Measurements from ENCODE around the gene ZNF672.
"Not testable (repeated sequence)": the region's sequence is repeated elsewhere in the genome, so short reads cannot be mapped to it uniquely, and the experiment has no call there.

The ZNF672 gene

GRCh38 chr1:248793592-248793991, 44.4 kb upstream of the ZNF672 start:
- no peak for TF ChIP-seq CTCF (IDR thresholded peaks at IDR 0.05; ENCODE audit: low read depth, low read length, missing control alignments)
- no peaks in the 10 kb centered on the region for H3K27me3 ChIP-seq (replicated peaks)
- no peak for DNase-seq
- H3K36me3 ChIP-seq (replicated peaks) = no peaks in the 10 kb centered on the region
- H3K27ac ChIP-seq = no peak overlapping the region
- in situ Hi-C loops (cut with HindIII; ENCODE audit: low pct_ligation_motif_present, low sequenced_read_pairs) = no loop called here
- no peak overlapping the region for H3K4me3 ChIP-seq (ENCODE audit: low read depth, low read length)

GRCh38 chr1:248794663-248795062, 43.4 kb upstream of the ZNF672 start:
- H3K27me3 ChIP-seq (replicated peaks); H3K4me3 ChIP-seq (ENCODE audit: low read depth, low read length); H3K36me3 ChIP-seq (replicated peaks); H3K27ac ChIP-seq; DNase-seq; in situ Hi-C loops (cut with HindIII; ENCODE audit: low pct_ligation_motif_present, low sequenced_read_pairs): not testable (repeated sequence)

GRCh38 chr1:248798791-248799190, 39.2 kb upstream of the ZNF672 start:
- H3K36me3 ChIP-seq (replicated peaks) = no peaks in the 10 kb centered on the region
- H3K27ac ChIP-seq = no peak overlapping the region
- no peak for DNase-seq
- in situ Hi-C loops (cut with HindIII; ENCODE audit: low pct_ligation_motif_present, low sequenced_read_pairs) = no loop called here
- no peaks in the 10 kb centered on the region for H3K27me3 ChIP-seq (replicated peaks)
- no peak for TF ChIP-seq CTCF (IDR thresholded peaks at IDR 0.05; ENCODE audit: low read depth, low read length, missing control alignments)
- no peak overlapping the region for H3K4me3 ChIP-seq (ENCODE audit: low read depth, low read length)

- no peak for TF ChIP-seq CTCF (IDR thresholded peaks at IDR 0.05; ENCODE audit: low read depth, low read length, missing control alignments)
- Histone ChIP-seq H3K27ac (no peak overlapping the region), H3K27me3 (replicated peaks) (no peaks in the 10 kb centered on the region), H3K4me3 (ENCODE audit: low read depth, low read length) (no peak overlapping the region), H3K36me3 (replicated peaks) (no peaks in the 10 kb centered on the region)
- DNase-seq = no peak
- in situ Hi-C loops (cut with HindIII; ENCODE audit: low pct_ligation_motif_present, low sequenced_read_pairs) = no loop called here
These were observed 37.6 kb upstream of the ZNF672 start for GRCh38 chr1:248800459-248800858.

GRCh38 chr1:248802454-248802853, 35.6 kb upstream of the ZNF672 start:
- H3K4me3 ChIP-seq (ENCODE audit: low read depth, low read length) = no peak overlapping the region
- in situ Hi-C loops (cut with HindIII; ENCODE audit: low pct_ligation_motif_present, low sequenced_read_pairs) = no loop called here
- no peaks in the 10 kb centered on the region for H3K36me3 ChIP-seq (replicated peaks)
- TF ChIP-seq CTCF (IDR thresholded peaks at IDR 0.05; ENCODE audit: low read depth, low read length, missing control alignments) = no peak
- no peak for DNase-seq
- H3K27ac ChIP-seq = no peak overlapping the region
- no peaks in the 10 kb centered on the region for H3K27me3 ChIP-seq (replicated peaks)

- H3K27me3 ChIP-seq (replicated peaks); in situ Hi-C loops (cut with HindIII; ENCODE audit: low pct_ligation_motif_present, low sequenced_read_pairs); DNase-seq; H3K27ac ChIP-seq; H3K4me3 ChIP-seq (ENCODE audit: low read depth, low read length); H3K36me3 ChIP-seq (replicated peaks): not testable (repeated sequence)
These were observed 34.5 kb upstream of the ZNF672 start for GRCh38 chr1:248803501-248803900.

GRCh38 chr1:248804771-248805681, 33.0 kb upstream of the ZNF672 start:
- no peak overlapping the region for H3K4me3 ChIP-seq (ENCODE audit: low read depth, low read length)
- in situ Hi-C loops (cut with HindIII; ENCODE audit: low pct_ligation_motif_present, low sequenced_read_pairs) = no loop called here
- no peaks in the 10 kb centered on the region for H3K36me3 ChIP-seq (replicated peaks)
- no peaks in the 10 kb centered on the region for H3K27me3 ChIP-seq (replicated peaks)
- no peak overlapping the region for H3K27ac ChIP-seq
- no peak for DNase-seq
- no peak for TF ChIP-seq CTCF (IDR thresholded peaks at IDR 0.05; ENCODE audit: low read depth, low read length, missing control alignments)

All from brain microvascular endothelial cell (primary cell).